ENCODE data around the gene PPM1N.

GRCh38 chr19:45526971-45527370 is 28.7 kb downstream of the PPM1N start:
- TF ChIP-seq, protein P1, sequence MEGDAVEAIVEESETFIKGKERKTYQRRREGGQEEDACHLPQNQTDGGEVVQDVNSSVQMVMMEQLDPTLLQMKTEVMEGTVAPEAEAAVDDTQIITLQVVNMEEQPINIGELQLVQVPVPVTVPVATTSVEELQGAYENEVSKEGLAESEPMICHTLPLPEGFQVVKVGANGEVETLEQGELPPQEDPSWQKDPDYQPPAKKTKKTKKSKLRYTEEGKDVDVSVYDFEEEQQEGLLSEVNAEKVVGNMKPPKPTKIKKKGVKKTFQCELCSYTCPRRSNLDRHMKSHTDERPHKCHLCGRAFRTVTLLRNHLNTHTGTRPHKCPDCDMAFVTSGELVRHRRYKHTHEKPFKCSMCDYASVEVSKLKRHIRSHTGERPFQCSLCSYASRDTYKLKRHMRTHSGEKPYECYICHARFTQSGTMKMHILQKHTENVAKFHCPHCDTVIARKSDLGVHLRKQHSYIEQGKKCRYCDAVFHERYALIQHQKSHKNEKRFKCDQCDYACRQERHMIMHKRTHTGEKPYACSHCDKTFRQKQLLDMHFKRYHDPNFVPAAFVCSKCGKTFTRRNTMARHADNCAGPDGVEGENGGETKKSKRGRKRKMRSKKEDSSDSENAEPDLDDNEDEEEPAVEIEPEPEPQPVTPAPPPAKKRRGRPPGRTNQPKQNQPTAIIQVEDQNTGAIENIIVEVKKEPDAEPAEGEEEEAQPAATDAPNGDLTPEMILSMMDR (IDR thresholded peaks at IDR 0.05) = no peak
- TF ChIP-seq POLR2A (IDR thresholded peaks at IDR 0.05; ENCODE audit: low read depth) (no peak), POLR2AphosphoS5 (IDR thresholded peaks at IDR 0.05) (no peak)

Data from esophagus muscularis mucosa (tissue), 3 donors.